IPS-15b (cell line): Measurements from ENCODE around the gene RTTN.

Experiments used
- H3K27me3 ChIP-seq: one replicate; pipeline ENCODE4 v1.6.1; 2013; ENCODE audit warnings: low read length; ENCODE audit not compliant: control insufficient read depth, insufficient read depth
- H3K36me3 ChIP-seq: one replicate; pipeline ENCODE4 v1.6.1; 2013; ENCODE audit warnings: low read length; ENCODE audit not compliant: control insufficient read depth, insufficient read depth
- H3K4me1 ChIP-seq: one replicate; pipeline ENCODE4 v1.6.1; 2013; ENCODE audit warnings: mild to moderate bottlenecking, low read length; ENCODE audit not compliant: control insufficient read depth, insufficient read depth
- H3K4me3 ChIP-seq: one replicate; pipeline ENCODE4 v1.5.1; 2013; ENCODE audit warnings: low read depth, low read length
- H3K9ac ChIP-seq: one replicate; pipeline ENCODE4 v1.6.1; 2013; ENCODE audit warnings: low read depth, mild to moderate bottlenecking, low read length
- H3K9me3 ChIP-seq: one replicate; pipeline ENCODE4 v1.6.1; 2013; ENCODE audit warnings: mild to moderate bottlenecking, low read length; ENCODE audit not compliant: control insufficient read depth, insufficient read depth

Gene RTTN

GRCh38 chr18:70069965-70070364 lies 135.5 kb downstream of the RTTN start:
- Histone ChIP-seq H3K9me3 (no peaks in the 10 kb centered on the region), H3K27me3 (no peaks in the 10 kb centered on the region), H3K36me3 (no peaks in the 10 kb centered on the region), H3K4me3 (no peak overlapping the region), H3K4me1 (no peaks in the 10 kb centered on the region), H3K9ac (no peak overlapping the region)

DNA sequence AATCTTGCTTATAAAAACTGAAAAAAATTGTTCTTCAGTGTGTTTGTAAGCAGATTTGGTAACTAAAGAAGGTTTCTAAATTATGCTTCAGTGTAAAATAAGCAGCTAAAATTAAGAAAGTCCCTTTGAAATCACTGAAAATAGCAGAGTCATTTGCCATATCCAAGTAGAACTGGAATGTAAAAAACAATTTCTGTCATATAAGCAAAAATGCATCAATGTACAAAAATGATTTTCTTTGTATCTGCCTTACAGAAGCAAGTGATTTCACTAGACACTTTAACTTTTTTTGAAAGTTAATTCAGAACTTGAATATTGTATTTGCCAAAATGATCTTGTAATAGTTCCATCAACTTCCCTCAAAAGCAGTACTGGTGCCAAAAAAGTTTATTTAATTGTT lies 136.1 kb downstream of the RTTN start:
- Histone ChIP-seq H3K4me1 (no peaks in the 10 kb centered on the region), H3K9me3 (no peaks in the 10 kb centered on the region), H3K9ac (no peak overlapping the region), H3K36me3 (no peaks in the 10 kb centered on the region), H3K4me3 (no peak overlapping the region), H3K27me3 (no peaks in the 10 kb centered on the region)

DNA sequence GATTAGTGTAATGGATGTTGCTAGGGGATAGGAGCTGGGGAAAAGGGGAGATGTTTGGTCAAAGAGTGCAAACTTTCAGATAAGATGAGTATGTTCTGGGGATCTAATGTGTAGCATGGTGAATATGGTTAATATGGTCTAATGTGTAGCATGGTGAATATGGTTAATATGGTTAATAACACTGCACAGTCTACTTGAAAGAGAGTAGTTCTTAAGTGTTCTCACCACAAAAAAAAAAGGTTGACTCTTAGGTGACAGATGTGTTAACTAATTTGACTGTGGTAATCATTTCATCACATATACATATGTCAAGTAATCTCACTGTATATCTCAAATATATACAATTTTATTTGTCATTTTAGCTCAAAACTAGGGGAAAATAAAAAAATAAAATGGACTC lies 136.5 kb downstream of the RTTN start:
- Histone ChIP-seq H3K4me3 (no peak overlapping the region), H3K36me3 (no peaks in the 10 kb centered on the region), H3K9ac (no peak overlapping the region), H3K4me1 (no peaks in the 10 kb centered on the region), H3K27me3 (no peaks in the 10 kb centered on the region), H3K9me3 (no peaks in the 10 kb centered on the region)

GRCh38 chr18:70059684-70060083 lies 145.8 kb downstream of the RTTN start:
- no peak overlapping the region for H3K9ac ChIP-seq

DNA sequence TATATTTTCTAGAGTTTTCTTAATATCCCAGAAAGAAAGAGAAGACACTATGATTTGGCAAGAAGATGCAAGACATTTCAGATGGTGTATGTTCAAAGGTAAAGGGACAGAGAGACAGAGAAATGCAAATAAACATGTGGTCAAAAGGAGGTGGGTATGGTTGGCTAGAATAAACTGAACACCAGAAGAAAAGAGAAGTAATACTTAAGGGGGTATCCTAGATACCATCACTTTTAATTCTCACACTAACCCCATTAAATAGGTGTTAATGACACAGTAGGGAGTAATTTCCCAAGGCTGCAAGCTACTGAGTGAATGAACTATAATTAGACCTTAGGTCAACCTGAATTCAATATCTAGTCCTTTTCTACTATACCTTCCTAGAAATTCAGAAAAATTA lies 146.6 kb downstream of the RTTN start:
- Histone ChIP-seq H3K4me1 (no peaks in the 10 kb centered on the region), H3K27me3 (no peaks in the 10 kb centered on the region), H3K9me3 (no peaks in the 10 kb centered on the region), H3K4me3 (no peak overlapping the region), H3K36me3 (no peaks in the 10 kb centered on the region), H3K9ac (no peak overlapping the region)

More at GRCh38 chr18:70059684-70060083, 145.8 kb downstream of the RTTN start:
- H3K27me3 ChIP-seq = no peaks in the 10 kb centered on the region
- no peaks in the 10 kb centered on the region for H3K36me3 ChIP-seq
- no peaks in the 10 kb centered on the region for H3K4me1 ChIP-seq
- no peak overlapping the region for H3K4me3 ChIP-seq
- no peaks in the 10 kb centered on the region for H3K9me3 ChIP-seq

GRCh38 chr18:70047931-70048603 lies 157.4 kb downstream of the RTTN start:
- Histone ChIP-seq H3K27me3 (no peaks in the 10 kb centered on the region), H3K9me3 (no peaks in the 10 kb centered on the region), H3K4me3 (no peak overlapping the region), H3K36me3 (no peaks in the 10 kb centered on the region), H3K9ac (no peak overlapping the region), H3K4me1 (no peaks in the 10 kb centered on the region)

DNA sequence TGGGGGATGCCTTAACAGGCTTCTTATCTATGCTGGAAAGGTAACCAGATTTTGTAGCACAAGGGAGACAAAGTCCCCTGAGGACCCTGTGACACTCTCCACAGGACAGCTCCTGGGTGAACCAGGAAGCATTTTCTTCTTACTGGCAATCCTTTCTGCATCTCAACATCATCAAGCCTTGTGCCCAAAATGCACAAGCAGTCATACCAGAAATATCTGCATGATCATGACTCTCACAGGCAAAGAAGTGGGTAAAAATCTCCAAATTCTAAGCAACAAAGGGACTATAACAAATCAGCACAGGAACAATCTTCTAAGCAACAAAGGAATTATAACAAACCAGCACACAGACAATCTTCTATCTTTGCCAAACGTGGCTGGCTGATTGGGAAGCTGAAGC lies 158.7 kb downstream of the RTTN start:
- Histone ChIP-seq H3K27me3 (no peaks in the 10 kb centered on the region), H3K9ac (no peak overlapping the region), H3K4me1 (no peaks in the 10 kb centered on the region), H3K9me3 (no peaks in the 10 kb centered on the region), H3K4me3 (no peak overlapping the region), H3K36me3 (no peaks in the 10 kb centered on the region)

- Histone ChIP-seq H3K9me3 (no peaks in the 10 kb centered on the region), H3K27me3 (no peaks in the 10 kb centered on the region), H3K4me3 (no peak overlapping the region), H3K4me1 (no peaks in the 10 kb centered on the region), H3K36me3 (no peaks in the 10 kb centered on the region), H3K9ac (no peak overlapping the region)
These were observed 159.3 kb downstream of the RTTN start for GRCh38 chr18:70046207-70046606.

DNA sequence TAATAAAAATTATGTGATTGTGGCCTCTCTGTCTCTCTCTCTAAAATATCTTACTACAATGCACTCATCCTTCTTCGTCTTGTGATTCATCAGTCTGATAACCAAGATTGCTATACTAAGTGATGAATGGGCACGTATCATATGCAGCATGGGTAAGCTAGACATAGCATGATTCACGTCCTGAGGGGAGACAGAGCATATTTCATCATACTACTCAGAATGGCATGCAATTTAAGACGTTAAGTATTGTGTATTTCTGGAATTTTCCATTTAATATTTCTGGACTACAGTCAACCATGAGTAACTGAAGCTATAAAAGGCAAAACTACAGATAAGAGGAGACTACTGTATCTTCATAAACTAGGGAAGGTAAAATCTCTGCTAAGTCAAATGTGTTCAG lies 160.9 kb downstream of the RTTN start:
- H3K36me3 ChIP-seq = no peaks in the 10 kb centered on the region
- no peaks in the 10 kb centered on the region for H3K4me1 ChIP-seq
- H3K9ac ChIP-seq = no peak overlapping the region
- no peak overlapping the region for H3K4me3 ChIP-seq
- H3K27me3 ChIP-seq = no peaks in the 10 kb centered on the region
- H3K9me3 ChIP-seq = no peaks in the 10 kb centered on the region

DNA sequence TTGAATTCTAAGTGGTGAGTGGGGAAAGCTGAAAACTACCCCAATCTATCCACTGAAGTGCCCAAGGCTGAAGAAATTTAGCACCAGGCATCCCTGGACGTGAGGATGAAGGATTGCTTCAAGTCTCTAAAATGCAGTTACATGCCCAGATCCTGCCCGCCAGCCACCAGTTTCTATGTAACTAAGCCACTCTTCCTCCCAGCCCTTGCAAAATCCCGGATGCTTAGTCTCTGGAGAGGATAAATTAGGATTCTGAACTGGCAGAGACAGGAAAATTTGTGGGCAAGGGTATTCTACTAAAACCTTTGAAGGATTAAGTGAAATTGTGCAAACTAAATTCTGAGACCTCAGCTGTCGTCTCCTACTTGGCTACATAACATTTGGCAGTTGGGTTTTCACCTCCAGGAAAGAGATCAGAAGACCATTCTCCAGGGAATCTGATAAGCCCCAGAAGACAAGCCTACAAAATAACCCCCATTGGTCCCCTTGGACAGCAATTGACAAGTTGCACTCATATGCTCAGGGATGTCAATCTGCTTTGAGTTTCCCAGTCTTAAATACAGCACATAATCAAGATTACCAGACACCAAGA lies 163.9 kb downstream of the RTTN start:
- Histone ChIP-seq H3K27me3 (no peaks in the 10 kb centered on the region), H3K36me3 (no peaks in the 10 kb centered on the region), H3K4me3 (no peak overlapping the region), H3K9me3 (no peaks in the 10 kb centered on the region), H3K9ac (no peak overlapping the region), H3K4me1 (no peaks in the 10 kb centered on the region)

- H3K9ac ChIP-seq = no peak overlapping the region
- no peaks in the 10 kb centered on the region for H3K9me3 ChIP-seq
- no peaks in the 10 kb centered on the region for H3K36me3 ChIP-seq
- no peak overlapping the region for H3K4me3 ChIP-seq
- H3K27me3 ChIP-seq = no peaks in the 10 kb centered on the region
- no peaks in the 10 kb centered on the region for H3K4me1 ChIP-seq
These were observed 166.3 kb downstream of the RTTN start for GRCh38 chr18:70039186-70039585.

- no peaks in the 10 kb centered on the region for H3K27me3 ChIP-seq
- H3K36me3 ChIP-seq = no peaks in the 10 kb centered on the region
- H3K9ac ChIP-seq = no peak overlapping the region
- no peaks in the 10 kb centered on the region for H3K4me1 ChIP-seq
- H3K9me3 ChIP-seq = no peaks in the 10 kb centered on the region
- no peak overlapping the region for H3K4me3 ChIP-seq
These were observed 167.9 kb downstream of the RTTN start for GRCh38 chr18:70037431-70038061.
